OCI-LY7 (cell line): ENCODE measurements around the gene WNT7B. TPM values are rescaled to one million over a fixed set of nuclear protein-coding genes. Genes with fewer than 3 reads are reported as not detected.

Experiments used
- BruUV-seq: library from RNA; stranded (reverse); fragments of 400-500 nt; replicated peaks from 2 replicates; lab custom pipeline; 2021; lab: Mats Ljungman, UMichigan
- CTCF ChIA-PET: fragments of 300-600 bp; sonication (Branson Sonifier 250); formaldehyde crosslinking; loops from one replicate; lab custom pipeline; 2022; ENCODE audit warnings: antibody characterized with exemption; ENCODE audit not compliant: unreplicated experiment; lab: Charles Lee
- POLR2A ChIA-PET: fragments of 300-600 bp; sonication (Branson Sonifier 250); formaldehyde crosslinking; loops from one replicate; lab custom pipeline; 2022; ENCODE audit warnings: antibody characterized with exemption; lab: Charles Lee
- DNase-seq: peaks from one replicate; pipeline ENCODE4 v3.0.0-alpha.2; 2015; ENCODE audit warnings: low spot score
- H2AFZ ChIP-seq: fragments of 200-600 bp; sonication (generic), shearing (Covaris generic); 2 replicates; pipeline ENCODE4 v1.6.1; 2014; ENCODE audit warnings: mild to moderate bottlenecking, antibody characterized with exemption, low read length, moderate library complexity
- H3K27ac ChIP-seq: fragments of 200-600 bp; sonication (generic); 2 replicates; pipeline ENCODE4 v1.5.1; 2014; ENCODE audit warnings: mixed run types, low read depth, mild to moderate bottlenecking, moderate library complexity, low read length, inconsistent platforms; ENCODE audit not compliant: poor library complexity, severe bottlenecking
- H3K36me3 ChIP-seq: fragments of 200-600 bp; sonication (generic); 2 replicates; pipeline ENCODE4 v1.6.1; 2014; ENCODE audit warnings: mild to moderate bottlenecking, antibody characterized with exemption, low read length, moderate library complexity, mixed read lengths; ENCODE audit not compliant: insufficient read depth
- H3K4me1 ChIP-seq: fragments of 200-600 bp; sonication (generic); 2 replicates; pipeline ENCODE4 v1.5.1; 2014; ENCODE audit warnings: mild to moderate bottlenecking, low read length; ENCODE audit not compliant: insufficient read depth, poor library complexity, severe bottlenecking
- H3K4me2 ChIP-seq: fragments of 200-600 bp; sonication (generic); 2 replicates; pipeline ENCODE4 v1.6.1; 2014; ENCODE audit warnings: mild to moderate bottlenecking, low read length
- H3K4me3 ChIP-seq: fragments of 200-600 bp; sonication (generic); 2 replicates; pipeline ENCODE4 v1.5.1; 2014; ENCODE audit warnings: mild to moderate bottlenecking, low read depth, low read length; ENCODE audit not compliant: poor library complexity, severe bottlenecking
- H3K79me2 ChIP-seq: fragments of 200-600 bp; sonication (generic); 2 replicates; pipeline ENCODE4 v1.6.1; 2016; ENCODE audit warnings: low read depth, mild to moderate bottlenecking, low read length, moderate library complexity, mixed read lengths; ENCODE audit not compliant: insufficient read depth
- H3K9me2 ChIP-seq: fragments of 200-600 bp; sonication (generic); 2 replicates; pipeline ENCODE4 v1.6.1; 2016; ENCODE audit warnings: mild to moderate bottlenecking, low read length, mixed read lengths; ENCODE audit not compliant: insufficient read depth
- H3K9me3 ChIP-seq: fragments of 200-600 bp; sonication (generic); 2 replicates; pipeline ENCODE4 v1.6.1; 2014; ENCODE audit warnings: mild to moderate bottlenecking, mixed run types, low read length, mixed read lengths
- H4K20me1 ChIP-seq: fragments of 200-600 bp; sonication (generic); 2 replicates; pipeline ENCODE4 v1.6.1; 2014; ENCODE audit warnings: mild to moderate bottlenecking, antibody characterized with exemption, low read length, moderate library complexity, mixed read lengths; ENCODE audit not compliant: insufficient read depth
- CTCF ChIP-seq: fragments of 200-600 bp; sonication (generic); conservative IDR thresholded peaks from 2 replicates; pipeline ENCODE4 v1.5.1; 2014; ENCODE audit warnings: mild to moderate bottlenecking, antibody characterized with exemption, low read length, moderate library complexity, mixed read lengths
- EZH2phosphoT487 ChIP-seq: fragments of 200-600 bp; sonication (generic); IDR thresholded peaks from 2 replicates; pipeline ENCODE4 v1.6.1; 2018; ENCODE audit warnings: low read depth, borderline replicate concordance, mild to moderate bottlenecking, mixed run types, antibody characterized with exemption, low read length, moderate library complexity, mixed read lengths
- intact Hi-C: fragments of 100-400 bp; cut with micrococcal nuclease; formaldehyde crosslinking; loops from one replicate; pipeline ENCODE4 v1.10.0; 2022; ENCODE audit not compliant: unreplicated experiment
- total RNA-seq, 2 experiments: library from RNA; depleted of rRNA in 1 of 2; stranded (reverse); fragments of >200 nt in 1 of 2; shearing (Covaris generic) in 1 of 2; gene quantifications; 2 replicates each; pipeline ENCODE4 v1.2.3, GENCODE V29; 2014 to 2022

WNT7B gene
- total RNA-seq, 2 experiments from 2014 or later: not detected

- Histone ChIP-seq H3K4me2 (no peak overlapping the region), H4K20me1 (no peaks in the 10 kb centered on the region), H3K9me2 (no peaks in the 10 kb centered on the region), H3K4me3 (no peak overlapping the region), H2AFZ (no peak overlapping the region), H3K36me3 (no peaks in the 10 kb centered on the region), H3K79me2 (no peaks in the 10 kb centered on the region), H3K9me3 (no peaks in the 10 kb centered on the region), H3K27ac (no peak overlapping the region), H3K4me1 (no peaks in the 10 kb centered on the region)
- POLR2A ChIA-PET: no interaction called here
- BruUV-seq: no TSS peak
- intact Hi-C loops: no loop called here
- CTCF ChIA-PET: no interaction called here
- TF ChIP-seq CTCF: no peak
- TF ChIP-seq EZH2phosphoT487: no peak
- DNase-seq: no peak
Measured at GRCh38 chr22:45922661-45923060, 54.3 kb downstream of the WNT7B start.

GRCh38 chr22:45922256-45922655 lies 54.7 kb downstream of the WNT7B start:
- Histone ChIP-seq H3K9me2 (no peaks in the 10 kb centered on the region), H3K27ac (no peak overlapping the region), H4K20me1 (no peaks in the 10 kb centered on the region), H3K9me3 (no peaks in the 10 kb centered on the region), H2AFZ (no peak overlapping the region), H3K36me3 (no peaks in the 10 kb centered on the region), H3K4me3 (no peak overlapping the region), H3K4me2 (no peak overlapping the region), H3K79me2 (no peaks in the 10 kb centered on the region), H3K4me1 (no peaks in the 10 kb centered on the region)
- ChIA-PET POLR2A (no interaction called here), CTCF (no interaction called here)
- TF ChIP-seq EZH2phosphoT487 (no peak), CTCF (no peak)
- BruUV-seq: no TSS peak
- intact Hi-C loops: no loop called here
- no peak for DNase-seq

DNA sequence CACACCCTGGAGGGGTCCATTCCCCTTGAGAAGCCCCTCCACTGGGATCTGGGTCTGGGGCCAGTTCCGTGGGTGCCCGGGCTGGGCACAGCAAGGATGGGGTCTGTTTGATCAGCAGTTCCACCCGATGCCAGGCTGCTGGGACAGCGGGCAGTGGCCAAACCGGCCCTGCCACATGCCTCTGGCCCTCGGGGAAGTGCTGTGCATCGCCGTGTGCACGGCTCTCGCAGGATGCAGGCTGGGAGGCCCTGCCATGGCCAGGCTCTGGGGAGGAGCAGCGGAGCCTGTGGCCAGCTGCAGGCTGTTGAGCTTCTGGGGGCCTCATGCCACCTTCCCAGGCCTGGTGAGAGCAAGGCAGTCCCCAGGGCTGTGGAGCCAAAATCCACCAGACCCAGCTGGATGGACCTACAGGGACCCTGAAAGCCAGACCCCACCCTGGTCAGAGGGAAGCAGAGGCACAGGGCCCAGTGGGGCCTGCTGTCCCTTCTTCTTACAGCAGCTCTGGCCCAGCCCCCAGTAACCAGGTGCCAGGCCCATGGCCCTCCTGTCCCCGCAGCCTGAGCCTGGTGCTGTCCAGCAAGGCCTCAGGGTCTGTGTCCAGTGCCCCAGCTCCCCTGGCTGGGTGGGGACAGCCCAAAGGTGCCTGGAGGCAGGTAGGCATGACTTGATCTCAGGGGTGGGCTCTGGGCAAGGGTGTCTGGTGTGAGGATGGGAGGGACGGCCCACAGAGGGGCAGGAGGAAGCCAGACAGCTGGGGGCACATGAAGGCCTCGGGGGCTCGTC lies 57.3 kb downstream of the WNT7B start:
- intact Hi-C loops: no loop called here
- H4K20me1 ChIP-seq: no peaks in the 10 kb centered on the region
- H2AFZ ChIP-seq: no peak overlapping the region
- no peaks in the 10 kb centered on the region for H3K4me1 ChIP-seq
- H3K4me3 ChIP-seq: no peak overlapping the region
- no peak overlapping the region for H3K27ac ChIP-seq
- no peaks in the 10 kb centered on the region for H3K9me3 ChIP-seq
- ChIA-PET CTCF (no interaction called here), POLR2A (no interaction called here)
- H3K79me2 ChIP-seq: no peaks in the 10 kb centered on the region
- H3K9me2 ChIP-seq: no peaks in the 10 kb centered on the region
- H3K36me3 ChIP-seq: no peaks in the 10 kb centered on the region
- no peak for DNase-seq
- no TSS peak for BruUV-seq
- H3K4me2 ChIP-seq: no peak overlapping the region
- TF ChIP-seq EZH2phosphoT487 (no peak), CTCF (no peak)
